B cell (primary cell): Measurements from ENCODE around the gene SPDYE1. TPM values are rescaled to one million over a fixed set of nuclear protein-coding genes. Genes with fewer than 3 reads are reported as not detected.
"Not testable (repeated sequence)": the region's sequence is repeated elsewhere in the genome, so short reads cannot be mapped to it uniquely, and the experiment has no call there.

ENCODE experiments used
- ATAC-seq: fragments of 200-7000 bp; cut with Tn5 transposase; one replicate; pipeline ENCODE4 v1.10.0; 2021; ENCODE audit warnings: low read depth, mild to moderate bottlenecking, moderate number of reproducible peaks, moderate library complexity
- CTCF ChIA-PET: fragments of 350-600 bp; sonication (Branson Sonifier 250); formaldehyde crosslinking; loops from one replicate; lab custom pipeline; 2021; ENCODE audit warnings: antibody characterized with exemption, inconsistent platforms; lab: Charles Lee
- POLR2A ChIA-PET: fragments of 350-600 bp; sonication (Branson Sonifier 250); formaldehyde crosslinking; loops from one replicate; lab custom pipeline; 2021; ENCODE audit warnings: antibody characterized with exemption; lab: Charles Lee
- DNase-seq: peaks from one replicate; pipeline ENCODE4 v3.0.0; 2013
- H2AFZ ChIP-seq: 2 replicates; pipeline ENCODE4 v1.6.1; 2012; ENCODE audit warnings: mild to moderate bottlenecking, low read depth, low read length; ENCODE audit not compliant: insufficient read depth, poor library complexity, severe bottlenecking
- H3K27ac ChIP-seq, 2 donors: 1 replicate in 1 of 2; 2 replicates in 1 of 2; pipeline ENCODE4 v1.5.1; 2012 to 2013; ENCODE audit warnings: low read length in 2 of 2, mild to moderate bottlenecking in 2 of 2, moderate library complexity in 1 of 2
- H3K27me3 ChIP-seq, 4 experiments: fragments of 200-600 bp in 1 of 4; sonication (generic) in 1 of 4; replicated peaks in 1 of 4; 1 replicate in 2 of 4; 2 replicates in 2 of 4; pipeline versions ENCODE4 v1.6.1 to v1.7.0; 2013 to 2016; ENCODE audit warnings: low read length in 3 of 4, mild to moderate bottlenecking in 2 of 4, mixed read lengths in 1 of 4, moderate library complexity in 1 of 4; ENCODE audit not compliant: insufficient read depth in 4 of 4, control insufficient read depth in 3 of 4; ENCODE audit errors: control extremely low read depth in 1 of 4
- H3K36me3 ChIP-seq, 2 experiments: replicated peaks in 1 of 2; 1 replicate in 1 of 2; 2 replicates in 1 of 2; pipeline versions ENCODE4 v1.6.1 to v1.7.1; 2013; ENCODE audit warnings: low read length in 1 of 2; ENCODE audit not compliant: insufficient read depth in 2 of 2, control insufficient read depth in 1 of 2; ENCODE audit errors: control extremely low read depth in 1 of 2, extremely low read depth in 1 of 2
- H3K4me1 ChIP-seq, 2 donors: fragments of 200-600 bp in 1 of 2; sonication (generic) in 1 of 2; 1 replicate in 1 of 2; 2 replicates in 1 of 2; pipeline versions ENCODE4 v1.5.1 to v1.6.1; 2013 to 2017; ENCODE audit warnings: low read length in 2 of 2; ENCODE audit not compliant: control insufficient read depth in 2 of 2, insufficient read depth in 2 of 2
- H3K4me2 ChIP-seq: replicated peaks from 2 replicates; pipeline ENCODE3; 2012; ENCODE audit warnings: mild to moderate bottlenecking, low read depth, low read length; ENCODE audit not compliant: poor library complexity, severe bottlenecking
- H3K4me3 ChIP-seq, 5 experiments: fragments of 200-600 bp in 1 of 5; sonication (generic) in 1 of 5; 1 replicate in 3 of 5; 2 replicates in 2 of 5; pipeline versions ENCODE4 v1.5.1 to v1.7.0; 2011 to 2016; ENCODE audit warnings: low read length in 4 of 5, mild to moderate bottlenecking in 4 of 5, low read depth in 2 of 5, control low read depth in 1 of 5, moderate library complexity in 1 of 5; ENCODE audit not compliant: insufficient read depth in 1 of 5; ENCODE audit errors: control extremely low read depth in 1 of 5, extremely low read depth in 1 of 5
- H3K79me2 ChIP-seq: fragments of 200-600 bp; sonication (generic); one replicate; pipeline ENCODE4 v1.6.0; 2016; ENCODE audit warnings: low read length; ENCODE audit not compliant: control insufficient read depth, insufficient read depth
- H3K9ac ChIP-seq: fragments of 200-600 bp; sonication (generic); 2 replicates; pipeline ENCODE4 v1.6.1; 2017; ENCODE audit warnings: mild to moderate bottlenecking, low read length, moderate library complexity
- H3K9me3 ChIP-seq, 3 donors: one replicate each; pipeline versions ENCODE4 v1.6.1 to v1.7.1; 2013; ENCODE audit warnings: low read length in 2 of 3; ENCODE audit not compliant: control insufficient read depth in 2 of 3, insufficient read depth in 1 of 3; ENCODE audit errors: control extremely low read depth in 1 of 3
- H4K20me1 ChIP-seq: 2 replicates; pipeline ENCODE4 v1.6.0; 2012; ENCODE audit warnings: mild to moderate bottlenecking, low read length; ENCODE audit not compliant: insufficient read depth, control insufficient read depth, poor library complexity, severe bottlenecking
- H3K27ac Mint-ChIP-seq: one replicate; pipeline ENCODE4 v1.8.0; 2021; ENCODE audit warnings: mixed read lengths
- H3K27me3 Mint-ChIP-seq: one replicate; pipeline ENCODE4 v1.8.0; 2021; ENCODE audit warnings: mixed read lengths
- H3K4me1 Mint-ChIP-seq: one replicate; pipeline ENCODE4 v1.8.0; 2021; ENCODE audit warnings: mixed read lengths
- H3K4me3 Mint-ChIP-seq: one replicate; pipeline ENCODE4 v1.8.0; 2021; ENCODE audit warnings: mixed read lengths
- H3K9me3 Mint-ChIP-seq: one replicate; pipeline ENCODE4 v1.8.0; 2022; ENCODE audit warnings: mixed read lengths; ENCODE audit not compliant: insufficient read depth
- WGBS: methylation state at CpG from one replicate; pipeline ENCODE4 v1.1.5; 2013; ENCODE audit warnings: missing lambda C conversion rate; ENCODE audit not compliant: insufficient coverage; 5-methylcytosine and 5-hydroxymethylcytosine counted together
- intact Hi-C: fragments of 100-400 bp; cut with micrococcal nuclease; formaldehyde crosslinking; loops from one replicate; pipeline ENCODE4 v1.10.0; 2022
- polyA plus RNA-seq: library from polyadenylated mRNA; depleted of rRNA; stranded (reverse); fragments of >200 nt; gene quantifications from 2 replicates; pipeline ENCODE4 v1.2.3, GENCODE V29; 2012
- total RNA-seq, 2 donors: library from RNA; stranded (reverse); fragments of 120-200 nt in 1 of 2; gene quantifications; 1 replicate in 1 of 2; 2 replicates in 1 of 2; pipeline versions ENCODE4 v1.2.3 to v1.2.4, GENCODE V29; 2013 to 2022

The SPDYE1 gene
- total and polyA plus RNA-seq, 2 donors (not counting 1 experiment from before 2014, with no cell fraction given): 0.10 TPM; not detected in 1

DNA sequence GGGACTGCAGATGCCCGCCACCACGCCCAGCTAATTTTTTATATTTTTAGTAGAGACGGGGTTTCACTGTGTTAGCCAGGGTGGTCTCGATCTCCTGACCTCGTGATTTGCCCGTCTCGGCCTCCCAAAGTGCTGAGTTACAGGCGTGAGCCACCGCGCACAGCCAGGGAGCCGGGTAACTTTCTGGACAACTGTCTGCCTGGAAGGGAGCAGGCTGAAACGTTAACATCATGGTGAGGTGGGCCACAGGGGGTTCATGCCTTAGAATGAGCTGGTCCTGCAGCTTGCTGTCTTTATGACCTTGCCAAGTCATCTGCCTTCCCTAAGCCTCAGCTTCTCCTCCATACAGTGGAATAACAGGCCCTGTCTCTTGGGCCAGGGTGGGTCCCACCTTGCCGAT is 33.6 kb downstream of the SPDYE1 start:
- WGBS: 94% methylated on average over 6 of the region's 13 CpGs
- POLR2A ChIA-PET: not testable (repeated sequence)

DNA sequence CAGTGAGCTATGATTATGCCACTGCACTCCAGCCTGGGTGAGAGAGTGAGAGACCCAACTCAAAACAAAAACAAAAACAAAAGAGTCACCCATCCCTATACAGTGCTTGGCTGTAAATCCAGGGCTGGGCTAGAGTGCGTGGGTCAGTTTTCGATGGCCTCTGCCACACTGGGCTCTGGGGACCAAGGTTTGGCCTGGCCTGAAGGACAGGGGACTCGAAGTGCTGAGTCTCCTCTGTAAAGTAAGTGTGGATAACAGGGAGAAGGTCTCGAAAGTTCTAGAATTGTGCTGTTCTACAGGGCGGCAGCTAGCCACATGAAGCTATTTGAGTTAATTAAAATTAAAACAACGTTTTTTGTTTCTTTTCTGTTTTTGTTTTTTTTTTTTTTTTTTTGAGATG is 34.3 kb downstream of the SPDYE1 start:
- ATAC-seq, H3K4me1 Mint-ChIP-seq, H2AFZ ChIP-seq, H3K27me3 ChIP-seq, H3K27ac ChIP-seq, H3K27ac Mint-ChIP-seq, H3K9me3 Mint-ChIP-seq, intact Hi-C loops, DNase-seq, H3K4me1 ChIP-seq, H3K4me3 ChIP-seq, H3K9me3 ChIP-seq, H3K4me2 ChIP-seq, H3K36me3 ChIP-seq, H3K9ac ChIP-seq, H3K27me3 Mint-ChIP-seq, H3K79me2 ChIP-seq, H3K4me3 Mint-ChIP-seq, CTCF ChIA-PET, POLR2A ChIA-PET, H4K20me1 ChIP-seq: not testable (repeated sequence)
- WGBS: no CpG with 5 or more reads among the region's 6 CpGs

More for the DNA sequence above, 33.6 kb downstream of the SPDYE1 start:
- H3K27ac ChIP-seq, ATAC-seq, H3K4me1 ChIP-seq, H3K4me1 Mint-ChIP-seq, H4K20me1 ChIP-seq, CTCF ChIA-PET, DNase-seq, H3K4me3 Mint-ChIP-seq, H3K9me3 ChIP-seq, H3K9me3 Mint-ChIP-seq, H3K36me3 ChIP-seq, H3K4me3 ChIP-seq, H3K79me2 ChIP-seq, H3K27ac Mint-ChIP-seq, H3K4me2 ChIP-seq, H2AFZ ChIP-seq, H3K9ac ChIP-seq, H3K27me3 ChIP-seq, intact Hi-C loops, H3K27me3 Mint-ChIP-seq: not testable (repeated sequence)

GRCh38 chr7:44033971-44034844 is 36.5 kb downstream of the SPDYE1 start:
- H3K27ac Mint-ChIP-seq, H3K4me1 Mint-ChIP-seq, H3K9ac ChIP-seq, H3K9me3 ChIP-seq, H3K4me2 ChIP-seq, CTCF ChIA-PET, H3K4me3 ChIP-seq, H3K27me3 Mint-ChIP-seq, H3K36me3 ChIP-seq, intact Hi-C loops, H3K27me3 ChIP-seq, H2AFZ ChIP-seq, H3K9me3 Mint-ChIP-seq, DNase-seq, ATAC-seq, H3K4me1 ChIP-seq, H3K27ac ChIP-seq, H3K4me3 Mint-ChIP-seq, POLR2A ChIA-PET, H3K79me2 ChIP-seq, H4K20me1 ChIP-seq: not testable (repeated sequence)
- 83% methylated on average over 1 of the region's 18 CpGs for WGBS

DNA sequence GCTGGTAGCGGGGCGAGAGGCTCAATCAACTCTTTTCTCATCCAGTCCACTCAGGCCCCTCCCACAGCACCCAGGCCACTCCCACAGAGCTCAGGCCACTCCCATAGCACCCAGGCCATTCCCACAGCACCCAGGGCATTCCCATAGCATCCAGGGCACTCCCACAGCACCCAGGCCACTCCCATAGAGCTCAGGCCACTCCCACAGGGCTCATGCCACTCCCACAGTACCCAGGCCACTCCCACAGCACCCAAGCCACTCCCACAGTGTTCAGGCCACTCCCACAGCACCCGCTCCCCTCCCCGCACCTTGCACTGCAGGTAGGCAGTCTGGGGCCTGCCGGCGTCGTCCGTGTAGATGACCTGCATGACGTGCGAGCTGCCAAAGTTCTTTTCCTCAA is 38.7 kb downstream of the SPDYE1 start:
- H3K4me3 Mint-ChIP-seq, H3K4me3 ChIP-seq, ATAC-seq, CTCF ChIA-PET, H3K79me2 ChIP-seq, H3K9me3 ChIP-seq, H4K20me1 ChIP-seq, H3K27ac Mint-ChIP-seq, H3K27ac ChIP-seq, H3K4me2 ChIP-seq, POLR2A ChIA-PET, H3K9ac ChIP-seq, H3K4me1 ChIP-seq, intact Hi-C loops, H3K36me3 ChIP-seq, H3K27me3 ChIP-seq, H2AFZ ChIP-seq, H3K9me3 Mint-ChIP-seq, H3K4me1 Mint-ChIP-seq, H3K27me3 Mint-ChIP-seq: not testable (repeated sequence)
- DNase-seq: peak; percentile 37
- WGBS: 100% methylated on average over 2 of the region's 10 CpGs
